Measurements from ENCODE around the gene TMEM184A. TPM values are rescaled to one million over a fixed set of nuclear protein-coding genes. Genes with fewer than 3 reads are reported as not detected.

The TMEM184A gene
- total and polyA plus RNA-seq, 10 of the 15 experiments (the other 5 are each of a cell fraction or from before 2014, with no cell fraction given), result 0.04 to 0.15 TPM; not detected in 8

DNA sequence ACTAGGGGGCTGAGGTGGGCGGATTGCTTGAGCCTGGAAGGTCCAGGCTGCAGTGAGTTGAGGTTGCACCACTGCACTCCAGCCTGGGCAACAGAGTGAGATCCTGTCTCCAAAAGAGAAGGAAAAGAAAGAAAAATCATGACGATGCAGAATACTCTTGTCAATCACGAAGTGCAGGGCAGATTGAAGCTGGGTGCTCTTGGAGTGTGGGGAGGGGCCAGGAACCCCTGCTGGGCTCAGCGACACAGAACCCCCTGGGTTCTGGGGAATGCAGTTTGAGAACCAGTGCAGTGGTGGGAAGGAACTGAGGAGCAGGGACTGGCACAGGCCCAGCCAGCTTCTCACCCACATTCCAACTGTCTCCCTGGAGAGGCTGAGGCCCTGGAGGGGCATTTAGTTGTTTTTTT is 41.0 kb downstream of the TMEM184A start (continued):
- TF ChIP-seq DPF2 (IDR thresholded peaks at IDR 0.05), result no peak
- no peak for TF ChIP-seq NRF1 (conservative IDR thresholded peaks at IDR 0.05; ENCODE audit: low read depth, low read length)
- TF ChIP-seq, protein P1, sequence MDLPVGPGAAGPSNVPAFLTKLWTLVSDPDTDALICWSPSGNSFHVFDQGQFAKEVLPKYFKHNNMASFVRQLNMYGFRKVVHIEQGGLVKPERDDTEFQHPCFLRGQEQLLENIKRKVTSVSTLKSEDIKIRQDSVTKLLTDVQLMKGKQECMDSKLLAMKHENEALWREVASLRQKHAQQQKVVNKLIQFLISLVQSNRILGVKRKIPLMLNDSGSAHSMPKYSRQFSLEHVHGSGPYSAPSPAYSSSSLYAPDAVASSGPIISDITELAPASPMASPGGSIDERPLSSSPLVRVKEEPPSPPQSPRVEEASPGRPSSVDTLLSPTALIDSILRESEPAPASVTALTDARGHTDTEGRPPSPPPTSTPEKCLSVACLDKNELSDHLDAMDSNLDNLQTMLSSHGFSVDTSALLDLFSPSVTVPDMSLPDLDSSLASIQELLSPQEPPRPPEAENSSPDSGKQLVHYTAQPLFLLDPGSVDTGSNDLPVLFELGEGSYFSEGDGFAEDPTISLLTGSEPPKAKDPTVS (IDR thresholded peaks at IDR 0.05; ENCODE audit: low read depth, low read length), result no peak
- TF ChIP-seq MXI1 (IDR thresholded peaks at IDR 0.05; ENCODE audit: low read depth, low read length), result no peak
- TF ChIP-seq NFYA (IDR thresholded peaks at IDR 0.05; ENCODE audit: borderline replicate concordance, low read depth, low read length), result no peak
- TF ChIP-seq RUNX3 (IDR thresholded peaks at IDR 0.05; ENCODE audit: low read length), result no peak
- TF ChIP-seq POLR2AphosphoS2 (IDR thresholded peaks at IDR 0.05; ENCODE audit: low read depth, low read length), result no peak
- TF ChIP-seq EZH2 (IDR thresholded peaks at IDR 0.05; ENCODE audit: borderline replicate concordance, control insufficient read depth, low read depth, low read length), result no peak

DNA sequence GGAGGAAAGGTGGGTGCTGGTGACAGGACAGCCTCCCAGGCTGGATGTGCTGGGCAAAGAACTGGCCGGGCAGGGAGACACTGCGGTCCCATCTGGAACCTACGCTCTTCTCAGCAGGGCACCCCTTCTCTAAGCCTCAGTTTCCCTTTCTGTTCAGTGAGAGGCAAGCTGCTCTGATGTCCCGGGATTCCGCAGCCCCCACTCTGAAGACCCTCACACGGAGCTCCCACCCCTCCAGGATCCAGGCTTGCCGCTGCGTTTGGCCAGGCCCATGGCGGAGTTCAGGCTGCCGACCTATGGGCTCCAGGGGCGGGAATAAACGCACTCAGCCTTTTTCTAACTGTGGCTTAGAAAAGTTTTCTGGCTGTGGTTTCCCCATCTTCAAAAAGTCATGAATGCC is 41.6 kb downstream of the TMEM184A start:
- POLR2A ChIA-PET, result no interaction called here
- DNase-seq (ENCODE audit: low read depth, low spot score) (no peak), FAIRE-seq (no peak), ATAC-seq (no peak)
- Histone ChIP-seq H2AFZ (ENCODE audit: control insufficient read depth, low read depth, low read length) (no peak overlapping the region), H3K27me3 (replicated peaks in 1 of 2; ENCODE audit: control insufficient read depth in 2 of 2, insufficient read depth in 2 of 2, low read length in 1 of 2) (no peaks in the 10 kb centered on the region), H3K4me2 (ENCODE audit: control insufficient read depth, insufficient read depth) (no peak overlapping the region), H3K27ac (ENCODE audit: control insufficient read depth, insufficient read depth) (no peak overlapping the region), H3K36me3 (ENCODE audit: control insufficient read depth in 2 of 2, insufficient read depth in 2 of 2, low read length in 1 of 2) (no peaks in the 10 kb centered on the region), H3K4me1 (ENCODE audit: control insufficient read depth, insufficient read depth, low read length) (peaks cover 10% of the 10 kb centered on the region), H3K79me2 (ENCODE audit: control insufficient read depth, insufficient read depth, low read length) (no peaks in the 10 kb centered on the region), H3K4me3 (no peak overlapping the region), H3K9me3 (replicated peaks; ENCODE audit: control insufficient read depth, insufficient read depth, low read length) (peaks cover 2% of the 10 kb centered on the region; the same call in 1 of the 3 replicates), H4K20me1 (ENCODE audit: control insufficient read depth, insufficient read depth) (no peaks in the 10 kb centered on the region), H3K9ac (ENCODE audit: control insufficient read depth, insufficient read depth, low read length) (no peak overlapping the region)
- CTCF ChIA-PET, result no interaction called here
- RAD21 ChIA-PET (ENCODE audit: unreplicated experiment), result no interaction called here
- in situ Hi-C loops (cut with MboI), result no loop called here
- BruUV-seq (replicated peaks), result no TSS peak
- WGBS (ENCODE audit: insufficient coverage, insufficient replicate concordance, low lambda C conversion rate, missing lambda C conversion rate), result 84% methylated on average over 12 of the region's 12 CpGs
- SMC1A ChIA-PET (ENCODE audit: uncharacterized antibody, unreplicated experiment), result no interaction called here
- intact Hi-C loops (cut with micrococcal nuclease; ENCODE audit: unreplicated experiment), result no loop called here
- TF ChIP-seq, protein P2, sequence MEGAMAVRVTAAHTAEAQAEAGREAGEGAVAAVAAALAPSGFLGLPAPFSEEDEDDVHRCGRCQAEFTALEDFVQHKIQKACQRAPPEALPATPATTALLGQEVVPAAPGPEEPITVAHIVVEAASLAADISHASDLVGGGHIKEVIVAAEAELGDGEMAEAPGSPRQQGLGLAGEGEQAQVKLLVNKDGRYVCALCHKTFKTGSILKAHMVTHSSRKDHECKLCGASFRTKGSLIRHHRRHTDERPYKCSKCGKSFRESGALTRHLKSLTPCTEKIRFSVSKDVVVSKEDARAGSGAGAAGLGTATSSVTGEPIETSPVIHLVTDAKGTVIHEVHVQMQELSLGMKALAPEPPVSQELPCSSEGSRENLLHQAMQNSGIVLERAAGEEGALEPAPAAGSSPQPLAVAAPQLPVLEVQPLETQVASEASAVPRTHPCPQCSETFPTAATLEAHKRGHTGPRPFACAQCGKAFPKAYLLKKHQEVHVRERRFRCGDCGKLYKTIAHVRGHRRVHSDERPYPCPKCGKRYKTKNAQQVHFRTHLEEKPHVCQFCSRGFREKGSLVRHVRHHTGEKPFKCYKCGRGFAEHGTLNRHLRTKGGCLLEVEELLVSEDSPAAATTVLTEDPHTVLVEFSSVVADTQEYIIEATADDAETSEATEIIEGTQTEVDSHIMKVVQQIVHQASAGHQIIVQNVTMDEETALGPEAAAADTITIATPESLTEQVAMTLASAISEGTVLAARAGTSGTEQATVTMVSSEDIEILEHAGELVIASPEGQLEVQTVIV (IDR thresholded peaks at IDR 0.05; ENCODE audit: borderline replicate concordance, partially characterized antibody), result no peak
- TF ChIP-seq RELA (IDR thresholded peaks at IDR 0.05; ENCODE audit: borderline replicate concordance, partially characterized antibody), result no peak
- TF ChIP-seq CBX3 (IDR thresholded peaks at IDR 0.05; ENCODE audit: borderline replicate concordance, low read depth), result no peak
- TF ChIP-seq KAT2A (conservative IDR thresholded peaks at IDR 0.05; ENCODE audit: control insufficient read depth, low read depth, low read length), result no peak
- TF ChIP-seq, protein P3, sequence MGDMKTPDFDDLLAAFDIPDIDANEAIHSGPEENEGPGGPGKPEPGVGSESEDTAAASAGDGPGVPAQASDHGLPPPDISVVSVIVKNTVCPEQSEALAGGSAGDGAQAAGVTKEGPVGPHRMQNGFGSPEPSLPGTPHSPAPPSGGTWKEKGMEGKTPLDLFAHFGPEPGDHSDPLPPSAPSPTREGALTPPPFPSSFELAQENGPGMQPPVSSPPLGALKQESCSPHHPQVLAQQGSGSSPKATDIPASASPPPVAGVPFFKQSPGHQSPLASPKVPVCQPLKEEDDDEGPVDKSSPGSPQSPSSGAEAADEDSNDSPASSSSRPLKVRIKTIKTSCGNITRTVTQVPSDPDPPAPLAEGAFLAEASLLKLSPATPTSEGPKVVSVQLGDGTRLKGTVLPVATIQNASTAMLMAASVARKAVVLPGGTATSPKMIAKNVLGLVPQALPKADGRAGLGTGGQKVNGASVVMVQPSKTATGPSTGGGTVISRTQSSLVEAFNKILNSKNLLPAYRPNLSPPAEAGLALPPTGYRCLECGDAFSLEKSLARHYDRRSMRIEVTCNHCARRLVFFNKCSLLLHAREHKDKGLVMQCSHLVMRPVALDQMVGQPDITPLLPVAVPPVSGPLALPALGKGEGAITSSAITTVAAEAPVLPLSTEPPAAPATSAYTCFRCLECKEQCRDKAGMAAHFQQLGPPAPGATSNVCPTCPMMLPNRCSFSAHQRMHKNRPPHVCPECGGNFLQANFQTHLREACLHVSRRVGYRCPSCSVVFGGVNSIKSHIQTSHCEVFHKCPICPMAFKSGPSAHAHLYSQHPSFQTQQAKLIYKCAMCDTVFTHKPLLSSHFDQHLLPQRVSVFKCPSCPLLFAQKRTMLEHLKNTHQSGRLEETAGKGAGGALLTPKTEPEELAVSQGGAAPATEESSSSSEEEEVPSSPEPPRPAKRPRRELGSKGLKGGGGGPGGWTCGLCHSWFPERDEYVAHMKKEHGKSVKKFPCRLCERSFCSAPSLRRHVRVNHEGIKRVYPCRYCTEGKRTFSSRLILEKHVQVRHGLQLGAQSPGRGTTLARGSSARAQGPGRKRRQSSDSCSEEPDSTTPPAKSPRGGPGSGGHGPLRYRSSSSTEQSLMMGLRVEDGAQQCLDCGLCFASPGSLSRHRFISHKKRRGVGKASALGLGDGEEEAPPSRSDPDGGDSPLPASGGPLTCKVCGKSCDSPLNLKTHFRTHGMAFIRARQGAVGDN (IDR thresholded peaks at IDR 0.05), result no peak
- TF ChIP-seq EP300 (IDR thresholded peaks at IDR 0.05; ENCODE audit: borderline replicate concordance in 1 of 2, control insufficient read depth in 1 of 2, low read depth in 2 of 2, low read length in 2 of 2), result no peak

Data from GM12878 (cell line).